Liver (tissue), 9 donors: Measurements from ENCODE around the gene SIN3B. TPM values are rescaled to one million over a fixed set of nuclear protein-coding genes. Genes with fewer than 3 reads are reported as not detected.
A peak's percentile ranks its signal among the peaks of the same experiment; 100 is the strongest.

ENCODE experiments used
- DNase-seq: peaks from one replicate; pipeline ENCODE4 v3.0.0-alpha.2; 2017; ENCODE audit warnings: low spot score
- H3K27ac ChIP-seq, 2 donors: one replicate each; pipeline ENCODE4 v1.7.0; 2013; ENCODE audit warnings: inconsistent platforms in 2 of 2, low read length in 2 of 2, control low read depth in 1 of 2, low read depth in 1 of 2, mild to moderate bottlenecking in 1 of 2
- H3K27me3 ChIP-seq, 4 donors: one replicate each; pipeline versions ENCODE4 v1.6.1 to v1.7.0; 2013; ENCODE audit warnings: low read length in 3 of 4, inconsistent platforms in 1 of 4, mild to moderate bottlenecking in 1 of 4, moderate library complexity in 1 of 4; ENCODE audit not compliant: control insufficient read depth in 4 of 4, insufficient read depth in 4 of 4
- H3K36me3 ChIP-seq, 4 donors: one replicate each; pipeline versions ENCODE4 v1.6.1 to v1.7.0; 2013; ENCODE audit warnings: low read length in 3 of 4, mild to moderate bottlenecking in 3 of 4, low read depth in 1 of 4, moderate library complexity in 1 of 4; ENCODE audit not compliant: control insufficient read depth in 4 of 4, insufficient read depth in 3 of 4
- H3K4me1 ChIP-seq, 4 donors: one replicate each; pipeline versions ENCODE4 v1.6.1 to v1.7.0; 2013; ENCODE audit warnings: low read length in 3 of 4, mild to moderate bottlenecking in 3 of 4, moderate library complexity in 1 of 4; ENCODE audit not compliant: control insufficient read depth in 4 of 4, insufficient read depth in 4 of 4
- H3K4me3 ChIP-seq, 3 donors: one replicate each; pipeline versions ENCODE4 v1.6.1 to v1.7.0; 2013; ENCODE audit warnings: low read length in 3 of 3, control low read depth in 1 of 3, low read depth in 1 of 3, mild to moderate bottlenecking in 1 of 3
- H3K9ac ChIP-seq, 2 donors: one replicate each; pipeline ENCODE4 v1.7.0; 2013; ENCODE audit warnings: low read length in 2 of 2, mild to moderate bottlenecking in 2 of 2, moderate library complexity in 2 of 2, control low read depth in 1 of 2, low read depth in 1 of 2
- H3K9me3 ChIP-seq, 4 donors: one replicate each; pipeline versions ENCODE4 v1.6.1 to v1.7.0; 2013; ENCODE audit warnings: low read length in 3 of 4; ENCODE audit not compliant: control insufficient read depth in 4 of 4
- ATF3 ChIP-seq: IDR thresholded peaks from 2 replicates; pipeline ENCODE4 v1.6.1; 2016; ENCODE audit warnings: antibody characterized with exemption
- CTCF ChIP-seq: fragments of 150-350 bp; IDR thresholded peaks from 2 replicates; pipeline ENCODE4 v1.5.1; 2017; ENCODE audit warnings: improper control_type of control experiment, low read depth, low read length; ENCODE audit not compliant: missing input control
- EGR1 ChIP-seq, 2 donors: IDR thresholded peaks; 2 replicates each; pipeline ENCODE4 v1.6.1; 2016 to 2018; ENCODE audit warnings: antibody characterized with exemption in 2 of 2, low read depth in 2 of 2
- FOXA1 ChIP-seq: IDR thresholded peaks from 2 replicates; pipeline ENCODE4 v1.6.1; 2016; ENCODE audit warnings: antibody characterized with exemption
- FOXA2 ChIP-seq: IDR thresholded peaks from 2 replicates; pipeline ENCODE4 v1.6.1; 2016; ENCODE audit warnings: antibody characterized with exemption
- GABPA ChIP-seq, 2 donors: IDR thresholded peaks in 1 of 2; conservative IDR thresholded peaks in 1 of 2; 2 replicates each; pipeline ENCODE4 v1.6.1; 2016; ENCODE audit warnings: antibody characterized with exemption in 2 of 2, mild to moderate bottlenecking in 1 of 2, moderate library complexity in 1 of 2
- HNF4A ChIP-seq, 2 donors: conservative IDR thresholded peaks; 2 replicates each; pipeline ENCODE4 v1.6.1; 2016; ENCODE audit warnings: antibody characterized with exemption in 2 of 2, mild to moderate bottlenecking in 2 of 2
- HNF4G ChIP-seq: IDR thresholded peaks from 2 replicates; pipeline ENCODE4 v1.6.1; 2016; ENCODE audit warnings: antibody characterized with exemption
- JUND ChIP-seq, 2 donors: IDR thresholded peaks; 2 replicates each; pipeline ENCODE4 v1.6.1; 2016; ENCODE audit warnings: antibody characterized with exemption in 2 of 2
- MAX ChIP-seq: IDR thresholded peaks from 2 replicates; pipeline ENCODE4 v1.6.1; 2016; ENCODE audit warnings: antibody characterized with exemption
- NR2F2 ChIP-seq: IDR thresholded peaks from 2 replicates; pipeline ENCODE4 v1.6.1; 2016; ENCODE audit warnings: antibody characterized with exemption
- RAD21 ChIP-seq, 2 donors: IDR thresholded peaks; 2 replicates each; pipeline ENCODE4 v1.6.1; 2016; ENCODE audit warnings: antibody characterized with exemption in 2 of 2, mild to moderate bottlenecking in 2 of 2
- REST ChIP-seq: IDR thresholded peaks from 2 replicates; pipeline ENCODE4 v1.6.1; 2016; ENCODE audit warnings: antibody characterized with exemption, mild to moderate bottlenecking
- RXRA ChIP-seq, 2 donors: IDR thresholded peaks; 2 replicates each; pipeline ENCODE4 v1.6.1; 2017 to 2018; ENCODE audit warnings: antibody characterized with exemption in 2 of 2, mild to moderate bottlenecking in 1 of 2
- SP1 ChIP-seq: IDR thresholded peaks from 2 replicates; pipeline ENCODE4 v1.6.1; 2018; ENCODE audit warnings: antibody characterized with exemption, mild to moderate bottlenecking
- TAF1 ChIP-seq: conservative IDR thresholded peaks from 2 replicates; pipeline ENCODE4 v1.6.1; 2016; ENCODE audit warnings: antibody characterized with exemption, mild to moderate bottlenecking
- YY1 ChIP-seq: IDR thresholded peaks from 2 replicates; pipeline ENCODE4 v1.6.1; 2016; ENCODE audit warnings: antibody characterized with exemption, mild to moderate bottlenecking
- ZBTB33 ChIP-seq: IDR thresholded peaks from 2 replicates; pipeline ENCODE4 v1.6.1; 2016; ENCODE audit warnings: antibody characterized with exemption
- WGBS: extraction: QIAGEN DNeasy Blood & Tissue Kit; methylation state at CpG from one replicate; pipeline ENCODE4 v1.1.7; 2013; 5-methylcytosine and 5-hydroxymethylcytosine counted together
- polyA plus RNA-seq, 2 donors: library from polyadenylated mRNA; stranded (reverse) in 1 of 2; unstranded in 1 of 2; fragments of 200-250 nt in 1 of 2; fragments of >200 nt in 1 of 2; fragmentation: Nextera tagmentation in 1 of 2; extraction: Ambion mirVana in 1 of 2; gene quantifications; one replicate each; pipeline versions ENCODE4 v1.2.1 to v1.2.3, GENCODE V29; 2013 to 2015
- total RNA-seq, 2 donors: library from RNA; depleted of rRNA; stranded (reverse); fragments of >200 nt; gene quantifications; one replicate each; pipeline ENCODE4 v1.2.3, GENCODE V29; 2014
- donor health status: healthy.
- donor health status: healthy.
- donor health status: healthy.
- donor health status: healthy.
- donor health status: healthy.

The SIN3B gene
- total and polyA plus RNA-seq, 4 donors, result 6.1 to 17.1 (median 8.6) TPM

GRCh38 chr19:16886305-16886880 is 57.2 kb downstream of the SIN3B start:
- Histone ChIP-seq H3K9ac (no peak overlapping the region), H3K36me3 (no peaks in the 10 kb centered on the region), H3K9me3 (peaks cover 0 to 13% (median 2%) of the 10 kb centered on the region in 4 donors), H3K4me1 (no peaks in the 10 kb centered on the region), H3K27ac (peak overlapping the region in 1 of 2 donors; percentile 36), H3K4me3 (no peak overlapping the region), H3K27me3 (no peaks in the 10 kb centered on the region)
- peak; percentile 85 for TF ChIP-seq ATF3
- TF ChIP-seq ZBTB33, result no peak
- TF ChIP-seq CTCF, result no peak
- peak; percentile 50 to 65 for TF ChIP-seq HNF4A (conservative IDR thresholded peaks at IDR 0.05)
- TF ChIP-seq JUND (IDR thresholded peaks at IDR 0.05), result no peak
- no peak for TF ChIP-seq RAD21 (IDR thresholded peaks at IDR 0.05)
- TF ChIP-seq REST, result peak; percentile 20
- TF ChIP-seq EGR1 (IDR thresholded peaks at IDR 0.05; ENCODE audit: low read depth in 2 of 2), result no peak
- TF ChIP-seq FOXA1, result no peak
- TF ChIP-seq NR2F2, result peak; percentile 76
- peak; percentile 18 for TF ChIP-seq YY1
- no peak for TF ChIP-seq HNF4G
- no peak for TF ChIP-seq FOXA2
- TF ChIP-seq GABPA (IDR thresholded peaks at IDR 0.05 in 1 of 2, conservative IDR thresholded peaks at IDR 0.05 in 1 of 2), result no peak
- TF ChIP-seq MAX, result no peak
- TF ChIP-seq RXRA (IDR thresholded peaks at IDR 0.05), result peak; percentile 28
- TF ChIP-seq SP1, result peak; percentile 74
- no peak for TF ChIP-seq TAF1
- 49% methylated on average over 20 of the region's 20 CpGs for WGBS
- no peak for DNase-seq
